Peyer's patch (tissue), 4 donors: Measurements from ENCODE around the gene FANCE.

Experiments used
- POLR2A ChIP-seq, 2 donors: fragments of 450-650 bp; IDR thresholded peaks; one replicate each; pipeline ENCODE4 v1.5.1; 2017; ENCODE audit warnings: antibody characterized with exemption in 2 of 2, mild to moderate bottlenecking in 2 of 2, moderate library complexity in 2 of 2
- TF ChIP-seq, protein P1 (sequence below), 6 experiments: fragments of 450-650 bp in 4 of 6; fragments of 200-600 bp in 2 of 6; sonication (generic) in 1 of 6; IDR thresholded peaks; one replicate each; pipeline ENCODE4 v1.5.1; 2017 to 2019; ENCODE audit warnings: antibody characterized with exemption in 6 of 6, mild to moderate bottlenecking in 3 of 6, moderate library complexity in 1 of 6

DNA sequence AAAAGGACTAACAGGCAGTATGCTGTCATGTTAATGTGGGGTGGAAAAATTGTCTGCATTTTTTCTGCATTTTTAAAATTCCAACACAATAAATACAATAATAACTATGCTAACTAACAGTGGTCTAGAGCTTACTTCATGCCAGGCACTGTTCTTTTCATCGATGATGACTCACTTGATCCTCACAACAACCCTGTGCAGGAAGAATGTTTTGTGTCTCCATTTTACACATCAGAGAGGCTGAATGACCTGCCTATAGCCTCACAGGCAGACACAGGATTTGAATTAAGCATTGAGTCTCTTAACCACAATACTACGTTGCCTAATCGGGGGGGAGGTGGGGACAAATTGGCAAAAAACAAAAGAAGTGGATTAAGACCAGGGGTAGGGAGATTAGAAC is 26.9 kb upstream of the FANCE start:
- TF ChIP-seq, protein P1, sequence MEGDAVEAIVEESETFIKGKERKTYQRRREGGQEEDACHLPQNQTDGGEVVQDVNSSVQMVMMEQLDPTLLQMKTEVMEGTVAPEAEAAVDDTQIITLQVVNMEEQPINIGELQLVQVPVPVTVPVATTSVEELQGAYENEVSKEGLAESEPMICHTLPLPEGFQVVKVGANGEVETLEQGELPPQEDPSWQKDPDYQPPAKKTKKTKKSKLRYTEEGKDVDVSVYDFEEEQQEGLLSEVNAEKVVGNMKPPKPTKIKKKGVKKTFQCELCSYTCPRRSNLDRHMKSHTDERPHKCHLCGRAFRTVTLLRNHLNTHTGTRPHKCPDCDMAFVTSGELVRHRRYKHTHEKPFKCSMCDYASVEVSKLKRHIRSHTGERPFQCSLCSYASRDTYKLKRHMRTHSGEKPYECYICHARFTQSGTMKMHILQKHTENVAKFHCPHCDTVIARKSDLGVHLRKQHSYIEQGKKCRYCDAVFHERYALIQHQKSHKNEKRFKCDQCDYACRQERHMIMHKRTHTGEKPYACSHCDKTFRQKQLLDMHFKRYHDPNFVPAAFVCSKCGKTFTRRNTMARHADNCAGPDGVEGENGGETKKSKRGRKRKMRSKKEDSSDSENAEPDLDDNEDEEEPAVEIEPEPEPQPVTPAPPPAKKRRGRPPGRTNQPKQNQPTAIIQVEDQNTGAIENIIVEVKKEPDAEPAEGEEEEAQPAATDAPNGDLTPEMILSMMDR (IDR thresholded peaks at IDR 0.05): no peak
- TF ChIP-seq POLR2A (IDR thresholded peaks at IDR 0.05): no peak
